A549 (cell line): ENCODE results near the gene TMEM54. TPM values are rescaled to one million over a fixed set of nuclear protein-coding genes. Genes with fewer than 3 reads are reported as not detected.

Source experiments
- ATAC-seq, 2 experiments: fragments of 200-7000 bp in 1 of 2; fragments of >200 bp in 1 of 2; cut with Nextera tagmentation in 1 of 2; cut with Tn5 transposase in 1 of 2; 3 replicates each; pipeline versions ENCODE4 v1.8.0 to v1.9.1; 2018 to 2020; ENCODE audit warnings: mild to moderate bottlenecking in 1 of 2, moderate library complexity in 1 of 2
- CTCF ChIA-PET: fragments of 300-600 bp; sonication (Branson Sonifier 250); formaldehyde crosslinking; extraction: SDS; loops from one replicate; lab custom pipeline; 2021; ENCODE audit warnings: antibody characterized with exemption, inconsistent platforms; lab: Yijun Ruan, JAX
- POLR2A ChIA-PET: fragments of 350-600 bp; formaldehyde crosslinking; extraction: SDS; loops from one replicate; lab custom pipeline; 2021; ENCODE audit warnings: antibody characterized with exemption, inconsistent platforms; lab: Yijun Ruan, JAX
- DNase-seq, 2 experiments: peaks; one replicate each; pipeline versions ENCODE4 v3.0.0 to v3.0.0-alpha.2; 2011 to 2016; ENCODE audit warnings: low read depth in 1 of 2, low spot score in 1 of 2
- FAIRE-seq: peaks from 2 replicates; lab custom pipeline; 2011; peaks lifted over from hg19 to GRCh38; lab: Jason Lieb, UNC
- H3K27ac ChIP-seq, 2 experiments: fragments of >200 bp; sonication (Bioruptor Twin); formaldehyde crosslinking; 3 replicates each; pipeline ENCODE4 v1.5.1; 2016 to 2017
- H3K4me1 ChIP-seq: fragments of >200 bp; sonication (Bioruptor Twin); formaldehyde crosslinking; 3 replicates; pipeline ENCODE4 v1.6.1; 2016
- H3K4me2 ChIP-seq: fragments of >200 bp; sonication (Bioruptor Twin); formaldehyde crosslinking; 3 replicates; pipeline ENCODE4 v1.6.1; 2016
- H3K4me3 ChIP-seq: fragments of >200 bp; sonication (Bioruptor Twin); formaldehyde crosslinking; 3 replicates; pipeline ENCODE4 v1.5.1; 2016
- H3K9me3 ChIP-seq: fragments of >200 bp; sonication (Bioruptor Twin); formaldehyde crosslinking; 3 replicates; pipeline ENCODE4 v1.6.1; 2016
- BHLHE40 ChIP-seq: IDR thresholded peaks from 2 replicates; pipeline ENCODE4 v1.6.1; 2012; ENCODE audit warnings: low read depth, low read length, inconsistent platforms
- CBX2 ChIP-seq: fragments of 200-600 bp; sonication (generic); IDR thresholded peaks from 2 replicates; pipeline ENCODE4 v1.6.1; 2016; ENCODE audit warnings: low read depth, mild to moderate bottlenecking, borderline replicate concordance
- CBX8 ChIP-seq: fragments of 200-600 bp; sonication (generic); IDR thresholded peaks from 2 replicates; pipeline ENCODE4 v1.6.1; 2016
- ESRRA ChIP-seq: fragments of 150-350 bp; IDR thresholded peaks from 2 replicates; pipeline ENCODE4 v1.6.1; 2014; ENCODE audit warnings: mild to moderate bottlenecking, low read length, borderline replicate concordance
- FOSL2 ChIP-seq, 2 experiments: fragments of 450-650 bp in 1 of 2; fragments of >200 bp in 1 of 2; sonication (Bioruptor Twin) in 1 of 2; formaldehyde crosslinking; IDR thresholded peaks; 2 replicates each; pipeline versions ENCODE4 v1.5.0 to v1.6.1; 2016 to 2020; ENCODE audit warnings: mild to moderate bottlenecking in 1 of 2, moderate library complexity in 1 of 2
- HDAC2 ChIP-seq: fragments of 200-600 bp; sonication (generic); IDR thresholded peaks from 2 replicates; pipeline ENCODE4 v1.6.1; 2016
- HES2 ChIP-seq: fragments of >200 bp; sonication (Bioruptor Twin); formaldehyde crosslinking; IDR thresholded peaks from 2 replicates; pipeline ENCODE4 v1.6.1; 2016
- HEYL ChIP-seq: fragments of 250-450 bp; sonication (Bioruptor Pico); IDR thresholded peaks from 2 replicates; pipeline ENCODE4 v1.8.0; 2021; ENCODE audit warnings: mild to moderate bottlenecking, moderate library complexity
- HOXB13 ChIP-seq: fragments of 250-450 bp; sonication (Bioruptor Pico); IDR thresholded peaks from 2 replicates; pipeline ENCODE4 v1.5.0; 2020; ENCODE audit warnings: low read depth, mild to moderate bottlenecking, moderate library complexity
- HOXB5 ChIP-seq: fragments of 250-450 bp; sonication (Bioruptor Pico); IDR thresholded peaks from 2 replicates; pipeline ENCODE4 v1.5.0; 2020; ENCODE audit warnings: mild to moderate bottlenecking, moderate library complexity
- JUNB ChIP-seq: fragments of >200 bp; sonication (Bioruptor Twin); formaldehyde crosslinking; IDR thresholded peaks from 2 replicates; pipeline ENCODE4 v1.6.1; 2016
- MAX ChIP-seq: IDR thresholded peaks from 2 replicates; pipeline ENCODE4 v1.6.1; 2012
- MAZ ChIP-seq: fragments of 150-350 bp; IDR thresholded peaks from 2 replicates; pipeline ENCODE4 v1.6.1; 2014; ENCODE audit warnings: antibody characterized with exemption, low read depth, low read length, borderline replicate concordance
- NFE2L2 ChIP-seq: fragments of 150-350 bp; conservative IDR thresholded peaks from 2 replicates; pipeline ENCODE4 v1.6.1; 2014; ENCODE audit warnings: low read length
- POLR2A ChIP-seq: IDR thresholded peaks from 2 replicates; pipeline ENCODE4 v1.6.1; 2012; ENCODE audit warnings: mild to moderate bottlenecking, low read length
- RAD21 ChIP-seq, 2 experiments: fragments of >200 bp in 1 of 2; sonication (Bioruptor Twin) in 1 of 2; formaldehyde crosslinking in 1 of 2; IDR thresholded peaks in 1 of 2; conservative IDR thresholded peaks in 1 of 2; 2 replicates in 1 of 2; 3 replicates in 1 of 2; pipeline ENCODE4 v1.6.1; 2012 to 2018; ENCODE audit warnings: inconsistent platforms in 1 of 2
- REST ChIP-seq: fragments of 200-600 bp; sonication (generic); IDR thresholded peaks from 2 replicates; pipeline ENCODE4 v1.6.1; 2016; ENCODE audit warnings: antibody characterized with exemption, mild to moderate bottlenecking, moderate library complexity
- RNF2 ChIP-seq: fragments of 200-600 bp; sonication (generic); IDR thresholded peaks from 2 replicates; pipeline ENCODE4 v1.6.1; 2016; ENCODE audit warnings: low read depth, mild to moderate bottlenecking, antibody characterized with exemption, moderate library complexity, borderline replicate concordance
- SREBF2 ChIP-seq: fragments of 450-650 bp; IDR thresholded peaks from 2 replicates; pipeline ENCODE4 v1.6.1; 2014; ENCODE audit warnings: mild to moderate bottlenecking, moderate library complexity
- TFCP2L1 ChIP-seq: fragments of 250-450 bp; sonication (Bioruptor Pico); IDR thresholded peaks from 2 replicates; pipeline ENCODE4 v1.5.0; 2021; ENCODE audit warnings: mild to moderate bottlenecking
- TP53 ChIP-seq: fragments of 250-450 bp; sonication (Bioruptor Pico); IDR thresholded peaks from 2 replicates; pipeline ENCODE4 v1.5.0; 2021; ENCODE audit warnings: mild to moderate bottlenecking, moderate library complexity
- USF2 ChIP-seq: fragments of 450-650 bp; IDR thresholded peaks from 2 replicates; pipeline ENCODE4 v1.6.1; 2014; ENCODE audit warnings: antibody characterized with exemption
- ZNF302 ChIP-seq: fragments of 250-450 bp; sonication (Bioruptor Pico); IDR thresholded peaks from 2 replicates; pipeline ENCODE4 v1.9.0; 2021; ENCODE audit warnings: inconsistent platforms, mild to moderate bottlenecking, moderate library complexity
- WGBS: methylation state at CpG from one replicate; pipeline ENCODE4 v1.1.6; 2017; ENCODE audit errors: missing lambda C conversion rate; 5-methylcytosine and 5-hydroxymethylcytosine counted together
- polyA plus RNA-seq, 4 experiments: library from polyadenylated mRNA; depleted of rRNA in 3 of 4; stranded (reverse); fragments of >200 nt; fragmentation: RNase III in 1 of 4; extraction: RNeasy Plus Mini Kit Qiagen cat#74134 plus additional on column Dnase treatment in 1 of 4; gene quantifications; 2 replicates in 3 of 4; 3 replicates in 1 of 4; pipeline ENCODE4 v1.2.3, GENCODE V29; 2011 to 2017

Gene TMEM54
- polyA plus RNA-seq, 2 of the 4 experiments (the other 2 are of a cell fraction): 22.1 to 29.7 TPM

GRCh38 chr1:32900371-32900955 lies 726 bp downstream of the TMEM54 start:
- ChIA-PET POLR2A (no interaction called here), CTCF (interaction anchor here (2.5 to 4.3 kb wide), 2 partner anchors 13 to 186 kb away, joined by 10 to 30 read pairs; partner anchors contain the start of gene HPCA)
- Histone ChIP-seq H3K4me1 (peaks cover 14% of the 10 kb centered on the region; the same call in 2 of the 3 replicates), H3K4me2 (peak overlapping the region; percentile 75), H3K27ac (peak overlapping the region; percentile 80 to 97), H3K4me3 (peak overlapping the region; percentile 79), H3K9me3 (no peaks in the 10 kb centered on the region)
- DNase-seq (no peak), FAIRE-seq (no peak), ATAC-seq (peak in 1 of 2 experiments; percentile 30; a peak in 3 of 6 replicates)
- WGBS: 90% methylated on average over 16 of the region's 22 CpGs
- no peak for TF ChIP-seq RAD21 (conservative IDR thresholded peaks at IDR 0.05 in 1 of 2, IDR thresholded peaks at IDR 0.05 in 1 of 2)
- TF ChIP-seq HEYL (CRISPR knock-in tag): no peak
- no peak for TF ChIP-seq JUNB
- TF ChIP-seq USF2: no peak
- no peak for TF ChIP-seq CBX2

- peak in 1 of 2 experiments; percentile 13; a peak in 2 of 6 replicates for ATAC-seq
- H3K27ac ChIP-seq: no peak overlapping the region
- WGBS: 90% methylated on average over 6 of the region's 7 CpGs
- no peak for TF ChIP-seq BHLHE40
- TF ChIP-seq REST: no peak
- TF ChIP-seq HES2: no peak
- TF ChIP-seq JUNB: no peak
- no peak for TF ChIP-seq HDAC2
- no peak for TF ChIP-seq MAX
- TF ChIP-seq ESRRA: no peak
- TF ChIP-seq TP53: no peak
- no peak for TF ChIP-seq SREBF2
- TF ChIP-seq HEYL (CRISPR knock-in tag): no peak
- no peak for TF ChIP-seq CBX8
- no peak for TF ChIP-seq NFE2L2
- TF ChIP-seq RNF2: no peak
- TF ChIP-seq, all 56 proteins: peak for 0
- FAIRE-seq (no peak), DNase-seq (no peak)
- H3K4me3 ChIP-seq: no peak overlapping the region
- H3K4me1 ChIP-seq: peaks cover 12% of the 10 kb centered on the region; the same call in 2 of the 3 replicates
- CTCF ChIA-PET: interaction anchor here (0.6 to 4.3 kb wide), 5 partner anchors 12 to 187 kb away, joined by 3 to 30 read pairs (median 3); partner anchors contain the start of gene HPCA
- no peaks in the 10 kb centered on the region for H3K9me3 ChIP-seq
- POLR2A ChIA-PET: interaction anchor here (0.8 kb wide), 1 partner anchor 87 kb away, joined by 4 read pairs; no protein-coding TSS in a partner anchor
- H3K4me2 ChIP-seq: peak overlapping the region; percentile 75; the same call in 2 of the 3 replicates
Measured at GRCh38 chr1:32899586-32900296, 1.4 kb downstream of the TMEM54 start.

GRCh38 chr1:32898958-32899357 lies 2.2 kb downstream of the TMEM54 start:
- Histone ChIP-seq H3K4me1 (peaks cover 4% of the 10 kb centered on the region; the same call in 2 of the 3 replicates), H3K9me3 (no peaks in the 10 kb centered on the region), H3K27ac (no peak overlapping the region), H3K4me3 (no peak overlapping the region), H3K4me2 (no peak overlapping the region)
- ChIA-PET POLR2A (no interaction called here), CTCF (interaction anchor here (0.6 to 4.3 kb wide), 6 partner anchors 11 to 187 kb away, joined by 3 to 30 read pairs (median 6); partner anchors contain the start of gene HPCA)
- TF ChIP-seq HOXB13 (CRISPR knock-in tag): no peak
- no peak for TF ChIP-seq POLR2A
- no peak for TF ChIP-seq TFCP2L1
- TF ChIP-seq MAZ: no peak
- no peak for TF ChIP-seq BHLHE40
- TF ChIP-seq FOSL2 (IDR thresholded peaks at IDR 0.05): no peak
- TF ChIP-seq FOSL2 (CRISPR knock-in tag; IDR thresholded peaks at IDR 0.05): no peak
- no peak for TF ChIP-seq HOXB5 (CRISPR knock-in tag)
- no peak for TF ChIP-seq ZNF302 (CRISPR knock-in tag)
- no peak for TF ChIP-seq REST
- FAIRE-seq (no peak), DNase-seq (no peak), ATAC-seq (no peak)
- WGBS: 88% methylated on average over 3 of the region's 3 CpGs
